Neural cell (in vitro differentiated cells): ENCODE data around the gene OR13H1. TPM values are rescaled to one million over a fixed set of nuclear protein-coding genes. Genes with fewer than 3 reads are reported as not detected.

Experiments used
- H2AFZ ChIP-seq: fragments of 200-600, 300-800 bp; sonication (generic), shearing (Covaris generic); 2 replicates; pipeline ENCODE4 v1.6.0; 2014; ENCODE audit warnings: low read depth, mild to moderate bottlenecking, antibody characterized with exemption, low read length, moderate library complexity
- H3F3A ChIP-seq: fragments of 200-600 bp; shearing (Covaris generic); 2 replicates; pipeline ENCODE4 v1.6.1; 2016; ENCODE audit warnings: mild to moderate bottlenecking, moderate library complexity, mixed read lengths, antibody characterized with exemption, low read length; ENCODE audit not compliant: insufficient read depth, poor library complexity, severe bottlenecking
- H3K27ac ChIP-seq: fragments of 200-600, 300-800 bp; sonication (generic), shearing (Covaris generic); 2 replicates; pipeline ENCODE4 v1.5.1; 2014; ENCODE audit warnings: mild to moderate bottlenecking, low read length, moderate library complexity
- H3K27me3 ChIP-seq: fragments of 300-800, 200-600 bp; sonication (generic), shearing (Covaris generic); 2 replicates; pipeline ENCODE4 v1.6.0; 2014; ENCODE audit warnings: mild to moderate bottlenecking, low read depth, low read length, moderate library complexity; ENCODE audit not compliant: insufficient read depth
- H3K36me3 ChIP-seq: fragments of 300-800, 200-600 bp; sonication (generic), shearing (Covaris generic); 2 replicates; pipeline ENCODE4 v1.5.1; 2014; ENCODE audit warnings: mild to moderate bottlenecking, antibody characterized with exemption, low read length, moderate library complexity; ENCODE audit not compliant: insufficient read depth
- H3K4me2 ChIP-seq: fragments of 300-800, 200-600 bp; sonication (generic), shearing (Covaris generic); 2 replicates; pipeline ENCODE4 v1.6.0; 2014; ENCODE audit warnings: mild to moderate bottlenecking, low read length
- H3K4me3 ChIP-seq: fragments of 300-800, 200-600 bp; sonication (generic), shearing (Covaris generic); 2 replicates; pipeline ENCODE4 v1.5.1; 2014; ENCODE audit warnings: mild to moderate bottlenecking, low read length, moderate library complexity
- H3K79me2 ChIP-seq: fragments of 200-600 bp; shearing (Covaris generic); replicated peaks from 2 replicates; pipeline ENCODE4 v1.6.0; 2014; ENCODE audit warnings: mild to moderate bottlenecking, low read length, moderate library complexity; ENCODE audit not compliant: insufficient read depth
- H3K9ac ChIP-seq: fragments of 300-800, 200-600 bp; sonication (generic), shearing (Covaris generic); 2 replicates; pipeline ENCODE4 v1.6.1; 2016; ENCODE audit warnings: mild to moderate bottlenecking, low read length, mixed read lengths
- H3K9me2 ChIP-seq: fragments of 200-600 bp; shearing (Covaris generic); 2 replicates; pipeline ENCODE4 v1.6.1; 2016; ENCODE audit warnings: mild to moderate bottlenecking, low read length, mixed read lengths; ENCODE audit not compliant: insufficient read depth
- H3K9me3 ChIP-seq: fragments of 200-600, 300-800 bp; sonication (generic), shearing (Covaris generic); 2 replicates; pipeline ENCODE4 v1.6.1; 2016; ENCODE audit warnings: mild to moderate bottlenecking, mixed run types, low read length, moderate library complexity, mixed read lengths
- H4K20me1 ChIP-seq: fragments of 200-600 bp; shearing (Covaris generic); 2 replicates; pipeline ENCODE4 v1.6.1; 2016; ENCODE audit warnings: mild to moderate bottlenecking, mixed run types; ENCODE audit not compliant: insufficient read depth
- CTCF ChIP-seq: fragments of 450-650 bp; IDR thresholded peaks from 2 replicates; pipeline ENCODE4 v1.5.1; 2014; ENCODE audit warnings: antibody characterized with exemption, mild to moderate bottlenecking, moderate library complexity; ENCODE audit not compliant: poor library complexity, severe bottlenecking
- EP300 ChIP-seq: fragments of 450-650 bp; conservative IDR thresholded peaks from 2 replicates; pipeline ENCODE4 v1.6.1; 2014; ENCODE audit warnings: antibody characterized with exemption, mild to moderate bottlenecking, moderate library complexity; ENCODE audit not compliant: poor library complexity, severe bottlenecking
- EZH2 ChIP-seq: fragments of 200-600, 300-800 bp; shearing (Covaris generic), sonication (generic); IDR thresholded peaks from 2 replicates; pipeline ENCODE4 v1.6.1; 2014; ENCODE audit warnings: antibody characterized with exemption, low read length, borderline replicate concordance, mild to moderate bottlenecking; ENCODE audit not compliant: insufficient read depth, poor library complexity, severe bottlenecking
- MXI1 ChIP-seq: fragments of 450-650 bp; conservative IDR thresholded peaks from 2 replicates; pipeline ENCODE4 v1.6.1; 2014; ENCODE audit warnings: antibody characterized with exemption, mild to moderate bottlenecking; ENCODE audit not compliant: poor library complexity, severe bottlenecking
- POLR2AphosphoS5 ChIP-seq: IDR thresholded peaks from 2 replicates; pipeline ENCODE4 v1.6.1; 2012
- RAD21 ChIP-seq: fragments of 450-650 bp; conservative IDR thresholded peaks from 2 replicates; pipeline ENCODE4 v1.6.1; 2014; ENCODE audit warnings: antibody characterized with exemption, mild to moderate bottlenecking, moderate library complexity
- REST ChIP-seq: IDR thresholded peaks from 2 replicates; pipeline ENCODE4 v1.6.1; 2012; ENCODE audit warnings: borderline replicate concordance
- SMC3 ChIP-seq: fragments of 450-650 bp; conservative IDR thresholded peaks from 2 replicates; pipeline ENCODE4 v1.6.1; 2014; ENCODE audit warnings: antibody characterized with exemption, mild to moderate bottlenecking, moderate library complexity; ENCODE audit not compliant: poor library complexity
- TAF1 ChIP-seq: IDR thresholded peaks from 2 replicates; pipeline ENCODE4 v1.6.1; 2012; ENCODE audit warnings: low read depth
- polyA plus RNA-seq: library from polyadenylated mRNA; depleted of rRNA; stranded (reverse); fragments of >200 nt; gene quantifications from 2 replicates; pipeline ENCODE4 v1.2.3, GENCODE V29; 2014

OR13H1 gene
- polyA plus RNA-seq, 1 donor from 2014 or later = not detected

DNA sequence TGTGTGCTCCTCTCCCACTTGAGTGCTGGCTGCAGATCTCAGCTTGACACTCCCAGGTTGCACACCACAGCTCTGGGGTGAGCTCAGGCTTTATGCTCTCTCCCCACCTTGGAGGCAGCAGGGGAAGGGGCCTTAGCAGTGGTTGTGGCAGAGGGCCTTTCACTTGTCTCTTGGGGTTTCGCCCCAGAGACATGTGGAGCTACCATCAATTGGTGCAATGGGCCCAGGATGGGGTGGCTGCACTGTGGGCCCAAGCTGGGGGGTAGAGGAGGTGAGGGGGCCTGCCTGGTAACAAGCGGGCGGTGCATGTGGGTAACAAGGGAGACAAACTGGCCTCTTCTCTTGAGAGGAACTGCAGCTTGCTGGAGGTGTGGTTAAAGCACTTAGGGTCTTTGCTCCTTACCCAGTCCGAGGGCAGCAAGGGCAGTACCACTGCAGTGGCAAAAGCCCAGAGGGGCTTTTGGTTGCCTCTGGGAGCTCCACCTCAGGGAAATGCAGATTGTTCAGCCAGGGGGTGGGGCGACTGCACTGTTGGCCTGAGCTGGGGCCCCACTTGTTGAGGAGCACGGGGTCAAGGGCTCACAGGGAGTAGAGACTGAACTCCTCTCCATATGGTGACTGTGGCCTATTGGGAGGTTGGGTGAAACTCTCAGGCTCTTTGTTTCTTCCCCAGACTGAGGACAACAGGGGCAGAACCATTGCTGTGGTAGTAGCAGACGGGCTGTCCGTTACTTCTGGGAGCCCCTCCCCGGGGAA, 30.5 kb upstream of the OR13H1 start:
- Histone ChIP-seq H3K9ac (no peak overlapping the region), H4K20me1 (no peaks in the 10 kb centered on the region), H3K79me2 (no peaks in the 10 kb centered on the region), H3K4me2 (no peak overlapping the region), H3K9me2 (no peaks in the 10 kb centered on the region), H3K27ac (no peak overlapping the region), H3F3A (no peaks in the 10 kb centered on the region), H3K9me3 (no peaks in the 10 kb centered on the region), H3K4me3 (no peak overlapping the region), H3K36me3 (no peaks in the 10 kb centered on the region), H2AFZ (no peak overlapping the region), H3K27me3 (no peaks in the 10 kb centered on the region)
- TF ChIP-seq POLR2AphosphoS5 = no peak
- no peak for TF ChIP-seq SMC3

- H3K9me2 ChIP-seq = no peaks in the 10 kb centered on the region
- TF ChIP-seq POLR2AphosphoS5 (no peak), EP300 (no peak), RAD21 (no peak), EZH2 (no peak), MXI1 (no peak)
- H3K4me2 ChIP-seq = no peak overlapping the region
- no peaks in the 10 kb centered on the region for H3K27me3 ChIP-seq
- no peaks in the 10 kb centered on the region for H4K20me1 ChIP-seq
- no peaks in the 10 kb centered on the region for H3K9me3 ChIP-seq
- no peaks in the 10 kb centered on the region for H3K36me3 ChIP-seq
- H2AFZ ChIP-seq = no peak overlapping the region
- no peak overlapping the region for H3K4me3 ChIP-seq
- no peak overlapping the region for H3K27ac ChIP-seq
- H3K79me2 ChIP-seq = no peaks in the 10 kb centered on the region
- H3F3A ChIP-seq = no peaks in the 10 kb centered on the region
- H3K9ac ChIP-seq = no peak overlapping the region
Observed at GRCh38 chrX:131521824-131522223, 22.1 kb upstream of the OR13H1 start.

DNA sequence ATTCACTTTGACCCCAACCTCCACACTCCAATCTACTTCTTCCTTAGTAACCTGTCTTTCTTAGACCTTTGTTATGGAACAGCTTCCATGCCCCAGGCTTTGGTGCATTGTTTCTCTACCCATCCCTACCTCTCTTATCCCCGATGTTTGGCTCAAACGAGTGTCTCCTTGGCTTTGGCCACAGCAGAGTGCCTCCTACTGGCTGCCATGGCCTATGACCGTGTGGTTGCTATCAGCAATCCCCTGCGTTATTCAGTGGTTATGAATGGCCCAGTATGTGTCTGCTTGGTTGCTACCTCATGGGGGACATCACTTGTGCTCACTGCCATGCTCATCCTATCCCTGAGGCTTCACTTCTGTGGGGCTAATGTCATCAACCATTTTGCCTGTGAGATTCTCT, 344 bp downstream of the OR13H1 start:
- H3K9ac ChIP-seq = no peak overlapping the region
- H3K27ac ChIP-seq = no peak overlapping the region
- H3K9me3 ChIP-seq = no peaks in the 10 kb centered on the region
- H3K27me3 ChIP-seq = no peaks in the 10 kb centered on the region
- no peak overlapping the region for H3K4me2 ChIP-seq
- H3K9me2 ChIP-seq = no peaks in the 10 kb centered on the region
- TF ChIP-seq CTCF (no peak), REST (no peak), EP300 (no peak), MXI1 (no peak), POLR2AphosphoS5 (no peak), TAF1 (no peak)
- no peaks in the 10 kb centered on the region for H3F3A ChIP-seq
- no peaks in the 10 kb centered on the region for H4K20me1 ChIP-seq
- H2AFZ ChIP-seq = no peak overlapping the region
- no peaks in the 10 kb centered on the region for H3K79me2 ChIP-seq
- no peaks in the 10 kb centered on the region for H3K36me3 ChIP-seq
- no peak overlapping the region for H3K4me3 ChIP-seq
